Stimulated activated naive CD8-positive, alpha-beta T cell treated with anti-CD3 and anti-CD28 coated beads, Interleukin-15, Interleukin-2, amounts not matched to agents 100 U/mL and 50 U/mL, for 24 hours (primary cell): Measurements from ENCODE around the gene SMU1.
A peak's percentile ranks its signal among the peaks of the same experiment; 100 is the strongest.
"Not testable (repeated sequence)": the region's sequence is repeated elsewhere in the genome, so short reads cannot be mapped to it uniquely, and the experiment has no call there.

Experiments
- ATAC-seq: fragments of 150-1000 bp; cut with Tn5 transposase; one replicate; pipeline ENCODE4 v1.10.0; 2021
- DNase-seq: peaks from one replicate; pipeline ENCODE4 v3.0.0; 2021

Gene SMU1

GRCh38 chr9:33105959-33106358 lies 29.5 kb upstream of the SMU1 start:
- no peak for ATAC-seq

GRCh38 chr9:33105504-33105903 lies 29.0 kb upstream of the SMU1 start:
- ATAC-seq (no peak), DNase-seq (no peak)

More at GRCh38 chr9:33105959-33106358, 29.5 kb upstream of the SMU1 start:
- DNase-seq, result no peak

GRCh38 chr9:33104401-33104800 lies 27.9 kb upstream of the SMU1 start:
- ATAC-seq (no peak), DNase-seq (no peak)

GRCh38 chr9:33103501-33104281 lies 27.2 kb upstream of the SMU1 start:
- no peak for ATAC-seq

GRCh38 chr9:33102551-33103210 lies 26.2 kb upstream of the SMU1 start:
- no peak for ATAC-seq

More at GRCh38 chr9:33103501-33104281, 27.2 kb upstream of the SMU1 start:
- DNase-seq, result no peak

GRCh38 chr9:33101104-33101951 lies 24.9 kb upstream of the SMU1 start:
- DNase-seq (no peak), ATAC-seq (no peak)

More at GRCh38 chr9:33102551-33103210, 26.2 kb upstream of the SMU1 start:
- DNase-seq, result no peak

GRCh38 chr9:33099754-33100153 lies 23.3 kb upstream of the SMU1 start:
- ATAC-seq (no peak), DNase-seq (no peak)

GRCh38 chr9:33097192-33097591 lies 20.7 kb upstream of the SMU1 start:
- no peak for ATAC-seq
- DNase-seq, result no peak

GRCh38 chr9:33092634-33093033 lies 16.2 kb upstream of the SMU1 start:
- no peak for ATAC-seq
- DNase-seq, result no peak

- ATAC-seq, DNase-seq: not testable (repeated sequence)
Measured at GRCh38 chr9:33085672-33086071, 9.2 kb upstream of the SMU1 start.

- DNase-seq (peak; percentile 28), ATAC-seq (peak; percentile 48)
Measured at GRCh38 chr9:33082538-33083326, 6.3 kb upstream of the SMU1 start.

- DNase-seq (no peak), ATAC-seq (no peak)
Measured at GRCh38 chr9:33082128-33082527, 5.7 kb upstream of the SMU1 start.

- ATAC-seq, result peak; percentile 55
- DNase-seq, result peak; percentile 53
Measured at GRCh38 chr9:33081128-33081851, 4.8 kb upstream of the SMU1 start.

GRCh38 chr9:33080534-33080933 lies 4.1 kb upstream of the SMU1 start:
- ATAC-seq (no peak), DNase-seq (no peak)

GRCh38 chr9:33068991-33069390 lies 7.5 kb downstream of the SMU1 start:
- DNase-seq (no peak), ATAC-seq (no peak)

- ATAC-seq (no peak), DNase-seq (no peak)
Measured at GRCh38 chr9:33065157-33066076, 11.1 kb downstream of the SMU1 start.

- ATAC-seq, result no peak
Measured at GRCh38 chr9:33051144-33051543, 25.3 kb downstream of the SMU1 start.

GRCh38 chr9:33049680-33050361 lies 26.7 kb downstream of the SMU1 start:
- no peak for DNase-seq
- peak; percentile 61 for ATAC-seq

More at GRCh38 chr9:33051144-33051543, 25.3 kb downstream of the SMU1 start:
- DNase-seq, result no peak

- DNase-seq (no peak), ATAC-seq (no peak)
Measured at GRCh38 chr9:33048054-33048465, 28.4 kb downstream of the SMU1 start.
